Activated T-cell treated with anti-CD3 and anti-CD28 coated beads, Interleukin-2, amount 50 U/mL, for 24 hours (primary cell): ENCODE results near the gene KSR2.
"Not testable (repeated sequence)": the region's sequence is repeated elsewhere in the genome, so short reads cannot be mapped to it uniquely, and the experiment has no call there.

Source experiments
- DNase-seq: peaks from one replicate; pipeline ENCODE4 v3.0.0-alpha.2; 2020
- H3K27ac Mint-ChIP-seq: 2 replicates; pipeline ENCODE4 v1.8.0; 2020; ENCODE audit warnings: mild to moderate bottlenecking, mixed read lengths
- H3K27me3 Mint-ChIP-seq: 2 replicates; pipeline ENCODE4 v1.8.0; 2020; ENCODE audit warnings: mixed read lengths
- H3K36me3 Mint-ChIP-seq: 2 replicates; pipeline ENCODE4 v1.8.0; 2020; ENCODE audit warnings: low read depth, mixed read lengths
- H3K4me1 Mint-ChIP-seq: 2 replicates; pipeline ENCODE4 v1.8.0; 2020; ENCODE audit warnings: low read depth, mixed read lengths
- H3K4me3 Mint-ChIP-seq: 2 replicates; pipeline ENCODE4 v1.8.0; 2020; ENCODE audit warnings: mild to moderate bottlenecking, moderate library complexity, mixed read lengths
- H3K9me3 Mint-ChIP-seq: 2 replicates; pipeline ENCODE4 v1.8.0; 2020; ENCODE audit warnings: mixed read lengths

The KSR2 gene

DNA sequence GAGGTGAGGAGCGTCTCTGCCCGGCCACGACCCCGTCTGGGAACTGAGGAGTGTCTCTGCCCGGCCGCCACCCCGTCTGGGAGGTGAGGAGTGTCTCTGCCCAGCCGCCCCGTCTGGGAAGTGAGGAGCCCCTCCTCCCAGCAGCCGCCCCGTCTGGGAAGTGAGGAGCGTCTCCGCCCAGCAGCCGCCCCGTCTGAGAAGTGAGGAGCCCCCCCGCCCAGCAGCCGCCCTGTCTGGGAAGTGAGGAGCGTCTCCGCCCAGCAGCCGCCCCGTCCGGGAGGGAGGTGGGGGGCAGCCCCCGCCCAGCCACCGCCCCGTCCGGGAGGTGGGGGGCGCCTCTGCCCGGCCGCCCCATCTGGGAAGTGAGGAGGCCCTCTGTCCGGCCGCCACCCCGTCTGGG is 237.7 kb downstream of the KSR2 start:
- DNase-seq, H3K9me3 Mint-ChIP-seq, H3K36me3 Mint-ChIP-seq, H3K4me3 Mint-ChIP-seq, H3K4me1 Mint-ChIP-seq, H3K27me3 Mint-ChIP-seq, H3K27ac Mint-ChIP-seq: not testable (repeated sequence)

DNA sequence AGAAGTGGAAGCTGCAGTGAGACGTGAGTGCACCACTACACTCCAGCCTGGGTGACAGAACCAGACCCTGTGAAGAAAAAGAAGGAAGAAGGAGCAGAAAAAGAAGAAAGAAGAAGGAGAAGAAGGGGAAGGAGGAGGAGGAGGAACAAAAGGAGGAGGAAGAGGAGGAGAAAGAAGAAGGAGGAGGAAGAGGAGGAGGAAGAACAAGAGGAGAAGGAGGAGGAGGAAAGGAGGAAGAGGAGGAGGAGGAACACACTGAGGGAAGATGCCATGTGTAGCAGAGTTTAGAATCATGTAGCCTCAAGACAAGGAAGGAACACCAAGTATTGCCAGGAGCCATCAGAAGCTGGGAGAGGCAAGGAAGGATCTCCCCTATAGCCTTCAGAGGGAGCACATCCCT is 241.5 kb downstream of the KSR2 start:
- H3K27ac Mint-ChIP-seq: no peak overlapping the region
- H3K4me1 Mint-ChIP-seq: no peaks in the 10 kb centered on the region
- no peak overlapping the region for H3K4me3 Mint-ChIP-seq
- no peaks in the 10 kb centered on the region for H3K27me3 Mint-ChIP-seq
- no peak for DNase-seq
- no peaks in the 10 kb centered on the region for H3K36me3 Mint-ChIP-seq
- H3K9me3 Mint-ChIP-seq: no peaks in the 10 kb centered on the region

DNA sequence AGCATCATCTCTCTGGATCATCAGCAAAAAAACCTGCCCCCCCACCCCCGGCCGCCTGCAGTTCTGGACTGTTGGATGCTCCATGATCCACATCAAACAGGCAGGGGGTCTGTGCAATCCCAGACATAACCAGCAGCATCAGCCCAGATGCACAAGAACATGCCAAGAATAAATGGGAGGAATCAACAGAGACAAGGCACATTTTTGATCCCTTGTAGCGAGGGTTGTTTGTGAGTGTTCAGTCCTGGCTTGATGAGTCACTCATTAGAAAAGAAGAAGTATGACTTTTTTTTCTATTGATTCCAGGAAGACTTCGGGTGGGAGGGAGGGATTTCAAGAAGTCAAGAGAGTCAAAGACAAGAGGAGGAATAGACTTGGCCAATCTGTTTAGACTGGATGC is 244.2 kb downstream of the KSR2 start:
- no peak overlapping the region for H3K4me3 Mint-ChIP-seq
- DNase-seq: no peak
- H3K36me3 Mint-ChIP-seq: no peaks in the 10 kb centered on the region
- H3K27ac Mint-ChIP-seq: no peak overlapping the region
- H3K9me3 Mint-ChIP-seq: no peaks in the 10 kb centered on the region
- H3K4me1 Mint-ChIP-seq: no peaks in the 10 kb centered on the region
- H3K27me3 Mint-ChIP-seq: peaks cover 5% of the 10 kb centered on the region

DNA sequence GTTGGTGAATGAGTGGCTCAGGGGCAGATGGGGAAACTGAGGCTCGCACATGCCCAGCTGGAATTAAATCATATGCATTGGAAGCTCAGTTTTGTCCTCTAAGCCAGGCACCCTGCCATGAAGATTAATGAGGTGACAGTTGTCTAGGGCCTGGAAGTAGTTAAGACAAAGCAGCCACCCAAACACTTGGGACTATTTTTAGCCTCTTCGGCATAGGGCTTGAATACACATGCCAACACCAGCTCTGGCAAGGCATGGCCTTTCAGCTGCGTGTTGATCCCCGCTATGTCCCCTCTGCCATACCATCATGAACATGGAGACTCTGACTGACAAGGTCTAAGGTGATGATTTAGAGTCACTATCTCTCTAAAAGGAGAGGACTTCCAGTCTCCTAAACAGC is 250.2 kb downstream of the KSR2 start:
- H3K27me3 Mint-ChIP-seq: peaks cover 5% of the 10 kb centered on the region
- H3K27ac Mint-ChIP-seq: no peak overlapping the region
- DNase-seq: no peak
- peaks cover 2% of the 10 kb centered on the region for H3K9me3 Mint-ChIP-seq
- H3K4me1 Mint-ChIP-seq: no peaks in the 10 kb centered on the region
- H3K4me3 Mint-ChIP-seq: no peak overlapping the region
- H3K36me3 Mint-ChIP-seq: no peaks in the 10 kb centered on the region

DNA sequence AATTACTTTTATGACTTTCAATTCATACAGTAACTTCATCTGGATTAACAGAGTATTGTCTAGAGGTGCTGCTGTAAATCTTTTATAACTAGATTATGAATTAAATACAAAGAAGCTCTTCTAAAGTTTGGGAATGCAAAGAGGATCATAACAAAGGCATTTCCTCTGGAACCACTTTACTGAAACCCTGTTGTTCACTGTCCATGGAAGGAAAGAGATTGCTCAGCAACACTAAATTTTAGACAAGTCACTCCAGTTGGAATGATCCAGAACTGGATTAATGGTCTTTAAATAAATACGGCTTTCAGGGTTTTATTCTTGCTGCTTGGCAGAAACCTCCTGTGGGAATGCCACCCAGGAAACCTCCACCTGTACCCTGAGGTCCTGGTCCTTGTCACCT is 250.6 kb downstream of the KSR2 start:
- no peak for DNase-seq
- H3K27me3 Mint-ChIP-seq: peaks cover 5% of the 10 kb centered on the region
- peaks cover 2% of the 10 kb centered on the region for H3K9me3 Mint-ChIP-seq
- H3K36me3 Mint-ChIP-seq: no peaks in the 10 kb centered on the region
- no peaks in the 10 kb centered on the region for H3K4me1 Mint-ChIP-seq
- no peak overlapping the region for H3K4me3 Mint-ChIP-seq
- H3K27ac Mint-ChIP-seq: no peak overlapping the region

DNA sequence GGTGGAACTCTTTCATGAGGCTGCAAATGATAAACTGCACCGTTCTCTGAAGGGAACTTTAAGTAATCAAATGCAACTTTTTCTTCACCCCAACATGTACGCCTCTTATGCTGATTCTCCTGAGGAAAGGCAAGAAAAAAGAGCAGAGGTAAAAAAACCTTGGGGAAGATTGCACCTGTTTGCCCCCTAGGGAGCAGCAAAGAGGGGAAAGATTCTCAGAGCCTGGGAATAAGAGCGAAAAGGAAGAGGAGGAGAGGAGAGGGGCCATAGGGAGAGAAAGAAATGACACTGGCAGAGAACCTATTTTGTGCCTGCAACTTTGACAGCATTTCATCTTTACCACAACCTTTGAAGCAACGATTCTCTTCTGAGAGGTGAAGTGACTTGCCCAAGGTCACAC is 254.6 kb downstream of the KSR2 start:
- no peak overlapping the region for H3K4me3 Mint-ChIP-seq
- no peaks in the 10 kb centered on the region for H3K27me3 Mint-ChIP-seq
- H3K4me1 Mint-ChIP-seq: no peaks in the 10 kb centered on the region
- H3K36me3 Mint-ChIP-seq: no peaks in the 10 kb centered on the region
- H3K27ac Mint-ChIP-seq: no peak overlapping the region
- peaks cover 2% of the 10 kb centered on the region for H3K9me3 Mint-ChIP-seq
- DNase-seq: no peak

DNA sequence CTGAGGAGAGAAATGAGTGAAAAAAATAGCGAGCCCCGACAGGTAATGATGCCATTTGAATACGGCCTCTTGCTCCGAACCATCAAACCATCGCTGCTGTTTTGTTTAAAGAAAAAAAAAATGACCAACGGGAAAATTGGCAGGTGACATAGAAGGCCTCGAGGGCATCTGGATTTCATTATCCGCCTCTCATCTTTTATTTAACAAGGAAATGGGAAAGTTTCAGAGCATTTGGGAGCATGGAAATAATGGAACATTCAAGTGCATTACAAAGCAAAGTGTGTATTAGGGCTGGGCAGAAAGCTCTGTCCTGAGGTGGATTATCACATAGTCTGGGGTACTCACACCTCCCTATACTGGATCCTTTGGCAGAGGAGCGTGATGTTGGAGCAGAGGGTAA is 258.7 kb downstream of the KSR2 start:
- Mint-ChIP-seq H3K4me3 (no peak overlapping the region), H3K36me3 (no peaks in the 10 kb centered on the region), H3K9me3 (no peaks in the 10 kb centered on the region), H3K27me3 (no peaks in the 10 kb centered on the region), H3K27ac (no peak overlapping the region), H3K4me1 (no peaks in the 10 kb centered on the region)
- DNase-seq: no peak

DNA sequence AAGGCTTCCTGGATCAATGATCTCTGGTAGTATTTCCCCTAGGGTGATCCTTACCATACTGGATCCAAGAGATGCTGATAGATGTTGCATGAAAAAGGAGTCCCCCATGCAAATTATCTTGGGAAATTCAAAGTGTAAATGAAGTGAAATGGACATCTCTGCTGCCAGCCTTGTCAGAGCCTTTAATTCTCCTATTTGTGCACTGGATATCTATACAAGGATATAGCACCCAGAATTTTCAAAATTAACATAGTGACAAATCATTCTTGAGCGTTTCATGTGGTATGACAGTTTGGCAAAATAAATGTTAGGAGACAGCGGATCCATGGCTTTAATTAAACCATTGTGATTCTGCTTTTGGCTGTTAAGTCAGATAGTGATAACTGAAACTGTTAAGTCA is 260.9 kb downstream of the KSR2 start:
- Mint-ChIP-seq H3K4me3 (no peak overlapping the region), H3K36me3 (no peaks in the 10 kb centered on the region)

DNA sequence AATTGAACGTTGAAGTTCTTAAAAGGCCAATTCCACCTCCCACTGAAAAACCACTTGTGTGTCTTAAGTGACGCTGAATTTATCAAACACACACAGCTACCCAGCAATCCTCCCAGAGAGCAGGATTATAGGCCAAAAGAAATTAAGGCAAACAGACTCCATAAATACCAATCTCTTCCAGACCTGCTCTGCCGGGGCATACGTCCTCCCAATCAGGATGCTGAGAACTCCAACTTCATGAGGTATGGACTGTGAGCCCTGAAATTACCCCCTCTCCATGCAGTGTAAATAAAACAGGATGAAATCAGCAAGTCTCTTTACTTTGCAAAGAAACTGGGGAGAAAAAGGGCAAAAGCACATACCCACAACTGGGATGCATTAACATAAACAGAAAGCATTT is 265.2 kb downstream of the KSR2 start:
- Mint-ChIP-seq H3K27ac (no peak overlapping the region), H3K36me3 (no peaks in the 10 kb centered on the region), H3K9me3 (no peaks in the 10 kb centered on the region), H3K4me3 (no peak overlapping the region), H3K4me1 (no peaks in the 10 kb centered on the region), H3K27me3 (no peaks in the 10 kb centered on the region)
- DNase-seq: no peak

More for the DNA sequence above, 260.9 kb downstream of the KSR2 start:
- DNase-seq: no peak
- no peaks in the 10 kb centered on the region for H3K4me1 Mint-ChIP-seq
- no peaks in the 10 kb centered on the region for H3K9me3 Mint-ChIP-seq
- H3K27ac Mint-ChIP-seq: no peak overlapping the region
- H3K27me3 Mint-ChIP-seq: no peaks in the 10 kb centered on the region

DNA sequence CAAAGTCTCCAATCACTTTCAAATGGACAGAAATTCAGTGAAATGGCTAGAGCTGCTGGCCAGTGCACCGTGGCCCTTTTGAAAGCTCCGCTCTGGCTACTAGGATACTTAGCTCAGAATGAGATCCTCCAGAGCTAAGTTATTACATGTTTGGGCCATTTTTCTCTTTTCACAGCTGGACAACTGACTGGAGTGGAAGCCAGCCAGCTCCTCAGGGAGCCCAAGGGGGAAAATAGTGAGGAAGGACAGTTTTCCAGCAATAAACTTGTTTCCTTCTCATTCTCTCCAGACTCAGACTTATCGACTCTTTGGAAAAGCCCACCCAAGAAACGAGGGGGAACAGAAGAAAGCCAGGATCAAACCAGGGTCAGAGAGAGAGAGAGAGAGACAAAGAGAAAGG is 266.0 kb downstream of the KSR2 start:
- H3K9me3 Mint-ChIP-seq: no peaks in the 10 kb centered on the region
- no peak overlapping the region for H3K4me3 Mint-ChIP-seq

DNA sequence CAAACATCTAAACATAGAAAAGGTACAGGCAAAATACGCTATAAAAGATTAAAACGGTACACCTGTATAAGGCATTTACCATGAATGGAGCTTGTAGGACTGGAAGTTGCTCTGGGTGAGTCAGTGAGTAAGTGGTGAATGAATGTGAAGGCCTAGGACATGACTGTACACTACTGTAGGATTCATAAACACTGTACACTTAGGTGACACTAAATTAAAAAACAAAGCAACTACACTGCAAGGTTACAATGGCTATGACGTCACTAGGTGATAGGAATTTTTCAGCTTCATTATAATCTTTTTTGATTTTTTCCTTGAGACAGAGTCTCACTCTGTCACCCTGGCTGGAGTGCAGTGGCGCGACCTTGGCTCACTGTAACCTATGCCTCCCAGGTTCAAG is 269.2 kb downstream of the KSR2 start:
- no peaks in the 10 kb centered on the region for H3K36me3 Mint-ChIP-seq
- no peak overlapping the region for H3K27ac Mint-ChIP-seq
- H3K4me1 Mint-ChIP-seq: no peaks in the 10 kb centered on the region
- H3K4me3 Mint-ChIP-seq: no peak overlapping the region
- no peaks in the 10 kb centered on the region for H3K9me3 Mint-ChIP-seq
- H3K27me3 Mint-ChIP-seq: no peaks in the 10 kb centered on the region
- DNase-seq: no peak

More for the DNA sequence above, 266.0 kb downstream of the KSR2 start:
- H3K27me3 Mint-ChIP-seq: no peaks in the 10 kb centered on the region
- H3K4me1 Mint-ChIP-seq: no peaks in the 10 kb centered on the region
- no peak overlapping the region for H3K27ac Mint-ChIP-seq
- no peaks in the 10 kb centered on the region for H3K36me3 Mint-ChIP-seq
- no peak for DNase-seq

DNA sequence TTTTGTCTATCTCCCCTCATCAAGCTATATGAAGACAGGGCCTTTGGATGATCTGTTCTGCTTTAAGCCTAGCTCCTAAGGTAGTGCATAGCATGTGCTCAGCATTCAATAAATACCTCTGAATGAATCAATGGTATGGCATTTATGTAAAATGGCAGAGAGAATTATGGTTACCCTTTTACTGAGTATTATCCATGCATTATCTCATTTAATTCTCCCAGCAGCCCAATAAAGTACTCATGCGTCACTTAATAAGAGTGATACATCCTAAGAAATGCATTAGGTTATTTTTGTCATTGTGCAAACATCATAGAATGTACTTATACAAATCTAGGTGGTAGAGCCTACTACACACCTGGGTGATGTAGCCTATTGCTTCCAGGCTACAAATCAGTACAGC is 269.7 kb downstream of the KSR2 start:
- Mint-ChIP-seq H3K4me1 (no peaks in the 10 kb centered on the region), H3K9me3 (peaks cover 4% of the 10 kb centered on the region), H3K27ac (no peak overlapping the region), H3K36me3 (no peaks in the 10 kb centered on the region), H3K27me3 (no peaks in the 10 kb centered on the region), H3K4me3 (no peak overlapping the region)
- DNase-seq: no peak

DNA sequence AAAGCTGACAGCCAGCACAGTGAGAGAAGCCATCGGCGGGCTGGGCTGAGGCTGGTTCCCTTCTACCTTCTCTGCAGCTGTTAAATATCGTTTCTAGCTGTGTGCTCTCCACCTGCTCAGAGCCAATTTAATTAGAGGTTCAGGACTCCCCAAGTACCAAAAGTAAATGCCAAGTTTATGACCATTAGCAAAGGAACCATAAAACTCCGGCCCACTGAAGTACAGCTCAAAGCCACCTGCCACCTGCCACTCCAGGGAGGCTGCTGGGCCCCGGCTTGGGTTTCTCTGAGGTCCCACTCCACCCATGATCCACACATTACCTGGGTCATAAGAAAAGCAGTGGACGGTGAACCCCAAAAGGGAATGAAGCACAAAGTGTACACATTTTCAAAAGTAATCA is 272.8 kb downstream of the KSR2 start:
- Mint-ChIP-seq H3K27me3 (no peaks in the 10 kb centered on the region), H3K27ac (no peak overlapping the region), H3K36me3 (no peaks in the 10 kb centered on the region), H3K4me1 (no peaks in the 10 kb centered on the region), H3K4me3 (no peak overlapping the region), H3K9me3 (peaks cover 20% of the 10 kb centered on the region)
- DNase-seq: no peak

DNA sequence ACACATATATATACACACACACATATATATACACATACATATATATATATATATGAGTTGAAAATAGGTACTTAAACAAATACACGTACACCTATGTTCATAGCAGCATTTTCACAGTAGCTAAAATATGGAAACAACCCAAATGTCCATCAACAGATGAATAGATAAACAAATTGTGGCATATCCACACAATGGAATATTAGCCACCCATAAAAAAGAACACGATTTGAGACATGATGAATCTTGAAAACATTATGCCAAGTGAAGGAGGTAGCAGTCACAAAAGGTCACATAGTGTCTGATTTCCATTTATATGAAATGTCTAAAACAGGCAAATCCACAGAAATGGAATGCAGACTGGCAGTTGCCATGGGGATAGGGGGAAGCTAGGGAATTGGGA is 276.3 kb downstream of the KSR2 start:
- H3K4me3 Mint-ChIP-seq: no peak overlapping the region
- H3K27me3 Mint-ChIP-seq: peaks cover 6% of the 10 kb centered on the region
- no peak overlapping the region for H3K27ac Mint-ChIP-seq
- no peak for DNase-seq
- H3K36me3 Mint-ChIP-seq: no peaks in the 10 kb centered on the region
- no peaks in the 10 kb centered on the region for H3K4me1 Mint-ChIP-seq
- H3K9me3 Mint-ChIP-seq: peaks cover 22% of the 10 kb centered on the region

DNA sequence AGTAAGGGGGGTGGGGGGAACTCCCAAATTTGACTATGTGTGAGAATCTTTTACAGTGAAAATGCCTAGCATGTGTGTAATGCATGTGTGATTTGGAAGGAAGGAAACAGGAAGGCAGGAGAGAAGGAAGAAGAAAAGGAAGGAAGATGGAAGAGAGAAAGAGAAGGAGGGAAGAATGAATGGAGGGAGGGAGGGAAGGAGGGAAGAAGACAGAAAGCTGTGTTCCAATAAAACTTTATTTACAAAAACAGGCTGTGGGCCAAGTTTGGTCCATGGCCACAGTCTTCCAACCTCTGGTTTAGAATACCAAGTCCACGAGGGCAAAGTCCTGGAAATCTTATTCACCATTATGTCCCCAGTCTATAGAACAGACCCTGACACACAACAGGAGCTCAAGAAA is 278.9 kb downstream of the KSR2 start:
- H3K27ac Mint-ChIP-seq: no peak overlapping the region
- H3K36me3 Mint-ChIP-seq: no peaks in the 10 kb centered on the region
- H3K9me3 Mint-ChIP-seq: peaks cover 22% of the 10 kb centered on the region
- no peak overlapping the region for H3K4me3 Mint-ChIP-seq
- peaks cover 15% of the 10 kb centered on the region for H3K27me3 Mint-ChIP-seq
- DNase-seq: no peak
- no peaks in the 10 kb centered on the region for H3K4me1 Mint-ChIP-seq

DNA sequence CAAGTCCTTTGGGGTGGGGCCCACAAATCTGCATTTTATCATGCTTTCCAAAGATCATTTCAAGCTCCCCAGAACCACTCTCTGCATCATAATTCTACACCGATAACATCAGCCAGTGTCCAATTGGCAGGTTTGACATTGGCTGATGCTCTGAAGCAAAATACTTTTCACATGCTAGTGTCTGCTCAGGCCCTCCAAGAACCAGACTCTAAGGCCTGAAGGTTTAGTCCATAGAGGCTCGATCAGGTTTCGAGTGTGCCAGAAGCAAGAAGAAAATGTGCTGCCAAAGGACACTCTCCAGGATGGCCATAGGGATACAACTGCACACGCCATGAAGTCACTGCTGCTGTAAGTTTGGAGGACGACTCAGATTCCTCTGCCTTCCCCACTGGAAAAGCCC is 280.3 kb downstream of the KSR2 start:
- Mint-ChIP-seq H3K4me3 (no peak overlapping the region), H3K4me1 (no peaks in the 10 kb centered on the region), H3K9me3 (peaks cover 12% of the 10 kb centered on the region), H3K36me3 (no peaks in the 10 kb centered on the region), H3K27ac (no peak overlapping the region), H3K27me3 (peaks cover 19% of the 10 kb centered on the region)
- DNase-seq: no peak
